Suprapubic skin (tissue), 4 donors: ENCODE measurements around the gene PHETA2.

ENCODE experiments used
- CTCF ChIP-seq, 2 donors: fragments of 200-600 bp in 1 of 2; fragments of 450-650 bp in 1 of 2; sonication (generic) in 1 of 2; IDR thresholded peaks; one replicate each; pipeline ENCODE4 v1.5.1; 2016 to 2019; ENCODE audit warnings: antibody characterized with exemption in 2 of 2, mild to moderate bottlenecking in 1 of 2, moderate library complexity in 1 of 2
- EP300 ChIP-seq: sonication (generic); formaldehyde crosslinking; IDR thresholded peaks from one replicate; pipeline ENCODE4 v1.6.1; 2017; ENCODE audit warnings: antibody characterized with exemption
- POLR2AphosphoS5 ChIP-seq, 3 donors: sonication (generic); formaldehyde crosslinking; IDR thresholded peaks; one replicate each; pipeline ENCODE4 v1.6.1; 2017; ENCODE audit warnings: antibody characterized with exemption in 3 of 3

DNA sequence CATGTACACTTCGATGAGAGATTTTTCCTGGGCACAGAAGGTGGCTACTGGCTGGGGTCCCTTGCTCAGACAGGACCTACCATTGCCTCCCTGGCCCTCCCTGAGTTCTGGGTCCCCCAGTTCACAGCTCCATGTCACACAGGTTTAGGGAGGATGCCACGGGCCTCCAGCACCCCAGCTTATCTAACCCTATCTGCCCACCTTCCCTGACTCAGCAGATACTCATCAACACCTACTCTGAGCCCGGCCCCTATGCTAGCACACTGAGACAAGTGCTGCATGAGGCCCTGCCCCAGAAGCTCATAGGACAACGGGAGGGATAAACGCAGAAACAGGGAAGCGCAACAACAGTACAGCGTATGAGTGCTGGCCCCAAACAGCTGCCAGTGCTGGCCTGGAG, 13.0 kb upstream of the PHETA2 start:
- TF ChIP-seq EP300 (no peak), POLR2AphosphoS5 (IDR thresholded peaks at IDR 0.05) (no peak), CTCF (IDR thresholded peaks at IDR 0.05) (no peak)
